Endodermal cell (in vitro differentiated cells): Measurements from ENCODE around the gene TSPAN6. TPM values are rescaled to one million over a fixed set of nuclear protein-coding genes. Genes with fewer than 3 reads are reported as not detected.

Experiments
- DNase-seq: peaks from one replicate; pipeline ENCODE4 v3.0.0-alpha.2; 2017
- H3K27ac ChIP-seq: 2 replicates; pipeline ENCODE4 v1.5.1; 2013; ENCODE audit warnings: mild to moderate bottlenecking, low read depth, low read length, moderate library complexity
- H3K27me3 ChIP-seq: 2 replicates; pipeline ENCODE4 v1.6.1; 2013; ENCODE audit warnings: mild to moderate bottlenecking, low read length, moderate library complexity; ENCODE audit not compliant: insufficient read depth, control insufficient read depth, poor library complexity, severe bottlenecking
- H3K36me3 ChIP-seq: 2 replicates; pipeline ENCODE4 v1.7.0; 2013; ENCODE audit warnings: mild to moderate bottlenecking, low read length, moderate library complexity; ENCODE audit not compliant: control insufficient read depth, insufficient read depth
- H3K4me1 ChIP-seq: one replicate; pipeline ENCODE4 v1.7.0; 2013; ENCODE audit warnings: low read length; ENCODE audit not compliant: control insufficient read depth, insufficient read depth
- H3K4me3 ChIP-seq: 2 replicates; pipeline ENCODE4 v1.5.1; 2013; ENCODE audit warnings: mild to moderate bottlenecking, low read length, moderate library complexity
- H3K9ac ChIP-seq: 2 replicates; pipeline ENCODE4 v1.6.1; 2013; ENCODE audit warnings: mild to moderate bottlenecking, low read length, moderate library complexity; ENCODE audit not compliant: poor library complexity, severe bottlenecking; ENCODE audit errors: extremely low read depth
- H3K9me3 ChIP-seq: 2 replicates; pipeline ENCODE4 v1.6.1; 2013; ENCODE audit warnings: mild to moderate bottlenecking, low read length, moderate library complexity; ENCODE audit not compliant: control insufficient read depth
- H3K27ac Mint-ChIP-seq: 2 replicates; pipeline ENCODE4 v1.8.0; 2020; ENCODE audit warnings: mixed read lengths
- H3K27me3 Mint-ChIP-seq: 2 replicates; pipeline ENCODE4 v1.8.0; 2021; ENCODE audit warnings: mild to moderate bottlenecking, mixed read lengths; ENCODE audit not compliant: insufficient read depth
- H3K36me3 Mint-ChIP-seq: 2 replicates; pipeline ENCODE4 v1.8.0; 2020; ENCODE audit warnings: low read depth, mixed read lengths
- H3K4me1 Mint-ChIP-seq: 2 replicates; pipeline ENCODE4 v1.8.0; 2020; ENCODE audit warnings: mixed read lengths
- H3K4me3 Mint-ChIP-seq: 2 replicates; pipeline ENCODE4 v1.8.0; 2020; ENCODE audit warnings: mild to moderate bottlenecking, moderate library complexity, mixed read lengths
- H3K9me3 Mint-ChIP-seq: 2 replicates; pipeline ENCODE4 v1.8.0; 2020; ENCODE audit warnings: mild to moderate bottlenecking, mixed read lengths
- CTCF ChIP-seq: fragments of 200-600 bp; sonication (generic); conservative IDR thresholded peaks from 2 replicates; pipeline ENCODE4 v1.5.0; 2021; ENCODE audit warnings: antibody characterized with exemption, mild to moderate bottlenecking
- WGBS, 2 experiments: methylation state at CpG; one replicate each; pipeline versions ENCODE4 v1.1.5 to v1.1.7; 2013; ENCODE audit warnings: missing lambda C conversion rate in 2 of 2, mixed read lengths in 1 of 2; ENCODE audit not compliant: insufficient coverage in 1 of 2, insufficient read length in 1 of 2; 5-methylcytosine and 5-hydroxymethylcytosine counted together
- total RNA-seq, 2 donors: library from RNA; stranded (reverse); fragmentation: NEBNext Ultra II Directional in 1 of 2; extraction: Animal tissue kit (Norgen Biotek cat#: 25700) in 1 of 2; gene quantifications; 2 replicates in 1 of 2; 3 replicates in 1 of 2; pipeline ENCODE4 v1.2.1, GENCODE V29; 2021

The TSPAN6 gene
- total RNA-seq, 2 donors from 2014 or later: 60.4 to 77.7 TPM

- 13 to 56% methylated on average over 1 to 3 of the region's 3 CpGs for WGBS, 2 experiments
- Histone ChIP-seq H3K27ac (no peak overlapping the region), H3K27me3 (no peaks in the 10 kb centered on the region), H3K36me3 (no peaks in the 10 kb centered on the region), H3K4me1 (no peaks in the 10 kb centered on the region), H3K4me3 (no peak overlapping the region), H3K9ac (no peak overlapping the region), H3K9me3 (no peaks in the 10 kb centered on the region)
- peaks cover 3% of the 10 kb centered on the region for H3K4me1 Mint-ChIP-seq
- no peaks in the 10 kb centered on the region for H3K36me3 Mint-ChIP-seq
- TF ChIP-seq CTCF: peak; percentile 81
- no peaks in the 10 kb centered on the region for H3K27me3 Mint-ChIP-seq
- peak overlapping the region; percentile 76 for H3K27ac Mint-ChIP-seq
- peak; percentile 51 for DNase-seq
- peaks cover 24% of the 10 kb centered on the region for H3K9me3 Mint-ChIP-seq
- H3K4me3 Mint-ChIP-seq: no peak overlapping the region
These were observed 21.6 kb downstream of the TSPAN6 start for GRCh38 chrX:100615005-100615404.

GRCh38 chrX:100611951-100612350, 24.7 kb downstream of the TSPAN6 start:
- H3K27me3 Mint-ChIP-seq: no peaks in the 10 kb centered on the region
- peaks cover 10% of the 10 kb centered on the region for H3K9me3 Mint-ChIP-seq
- TF ChIP-seq CTCF: no peak
- H3K4me1 ChIP-seq: no peaks in the 10 kb centered on the region
- no peak overlapping the region for H3K9ac ChIP-seq
- no peaks in the 10 kb centered on the region for H3K27me3 ChIP-seq
- H3K4me1 Mint-ChIP-seq: peaks cover 10% of the 10 kb centered on the region
- no peaks in the 10 kb centered on the region for H3K36me3 Mint-ChIP-seq
- no peak overlapping the region for H3K27ac Mint-ChIP-seq
- WGBS, 2 experiments: 63% methylated on average over 2 of the region's 5 CpGs; no CpG with 5 or more reads in 1 of the 2 experiments
- H3K4me3 ChIP-seq: no peak overlapping the region
- no peak overlapping the region for H3K4me3 Mint-ChIP-seq
- H3K27ac ChIP-seq: no peak overlapping the region
- H3K36me3 ChIP-seq: no peaks in the 10 kb centered on the region
- no peak for DNase-seq
- no peaks in the 10 kb centered on the region for H3K9me3 ChIP-seq

- Histone ChIP-seq H3K27me3 (no peaks in the 10 kb centered on the region), H3K9ac (no peak overlapping the region), H3K4me1 (no peaks in the 10 kb centered on the region), H3K9me3 (no peaks in the 10 kb centered on the region), H3K36me3 (no peaks in the 10 kb centered on the region), H3K4me3 (no peak overlapping the region), H3K27ac (no peak overlapping the region)
- Mint-ChIP-seq H3K27me3 (no peaks in the 10 kb centered on the region), H3K4me1 (peaks cover 7% of the 10 kb centered on the region), H3K4me3 (no peak overlapping the region), H3K9me3 (peaks cover 6% of the 10 kb centered on the region), H3K27ac (no peak overlapping the region), H3K36me3 (no peaks in the 10 kb centered on the region)
- 13% methylated on average over 1 of the region's 1 CpG; no CpG with 5 or more reads in 1 of the 2 experiments for WGBS, 2 experiments
- no peak for DNase-seq
- TF ChIP-seq CTCF: peak; percentile 38
These were observed 27.0 kb downstream of the TSPAN6 start for GRCh38 chrX:100609591-100609990.
